WTC11 (cell line): ENCODE results near the gene CLCF1. TPM values are rescaled to one million over a fixed set of nuclear protein-coding genes. Genes with fewer than 3 reads are reported as not detected.
A peak's percentile ranks its signal among the peaks of the same experiment; 100 is the strongest.

ENCODE experiments used
- ATAC-seq: fragments of 200-7000 bp; cut with Tn5 transposase; 2 replicates; pipeline ENCODE4 v1.10.0; 2021; ENCODE audit warnings: mild to moderate bottlenecking, moderate library complexity
- CTCF ChIA-PET: fragments of 300-600 bp; sonication (Branson Sonifier 250); formaldehyde crosslinking; loops from one replicate; lab custom pipeline; 2021; ENCODE audit warnings: antibody characterized with exemption; lab: Charles Lee
- POLR2A ChIA-PET: fragments of 350-600 bp; sonication (Branson Sonifier 250); formaldehyde crosslinking; loops from one replicate; lab custom pipeline; 2021; ENCODE audit warnings: antibody characterized with exemption; lab: Charles Lee
- DNase-seq: peaks from one replicate; pipeline ENCODE4 v3.0.0; 2021; ENCODE audit warnings: low spot score
- H3K27ac Mint-ChIP-seq: 2 replicates; pipeline ENCODE4 v1.8.0; 2021; ENCODE audit warnings: mixed read lengths
- H3K27me3 Mint-ChIP-seq: 2 replicates; pipeline ENCODE4 v1.8.0; 2021; ENCODE audit warnings: low read depth, mild to moderate bottlenecking, moderate library complexity, mixed read lengths
- H3K36me3 Mint-ChIP-seq: 2 replicates; pipeline ENCODE4 v1.8.0; 2021; ENCODE audit warnings: mixed read lengths
- H3K4me1 Mint-ChIP-seq: 2 replicates; pipeline ENCODE4 v1.8.0; 2022; ENCODE audit warnings: mixed read lengths
- H3K4me3 Mint-ChIP-seq: 2 replicates; pipeline ENCODE4 v1.8.0; 2021; ENCODE audit warnings: mild to moderate bottlenecking, moderate library complexity, mixed read lengths
- H3K9me3 Mint-ChIP-seq: 2 replicates; pipeline ENCODE4 v1.8.0; 2021; ENCODE audit warnings: mixed read lengths
- CTCF ChIP-seq: fragments of 200-600 bp; IDR thresholded peaks from 2 replicates; pipeline ENCODE4 v1.8.0; 2022; ENCODE audit warnings: antibody characterized with exemption
- E2F1 ChIP-seq: sonication (generic); formaldehyde crosslinking; IDR thresholded peaks from 2 replicates; pipeline ENCODE4 v1.8.0; 2022; ENCODE audit warnings: mild to moderate bottlenecking, missing genetic modification reagents
- ELF4 ChIP-seq: sonication (generic); formaldehyde crosslinking; IDR thresholded peaks from 2 replicates; pipeline ENCODE4 v1.8.1; 2022; ENCODE audit warnings: low read depth, mild to moderate bottlenecking, moderate library complexity, missing genetic modification reagents
- EMX1 ChIP-seq: fragments of 250-450 bp; sonication (Bioruptor Pico); IDR thresholded peaks from 2 replicates; pipeline ENCODE4 v1.8.0; 2021; ENCODE audit warnings: mild to moderate bottlenecking
- ETV6 ChIP-seq: sonication (generic); formaldehyde crosslinking; IDR thresholded peaks from 2 replicates; pipeline ENCODE4 v1.8.1; 2022; ENCODE audit warnings: mild to moderate bottlenecking, missing genetic modification reagents
- GTF2I ChIP-seq: fragments of 250-450 bp; sonication (Bioruptor Pico); conservative IDR thresholded peaks from 2 replicates; pipeline ENCODE4 v1.4.0; 2021; ENCODE audit warnings: mild to moderate bottlenecking
- KAT7 ChIP-seq: sonication (generic); formaldehyde crosslinking; IDR thresholded peaks from 2 replicates; pipeline ENCODE4 v1.8.1; 2023; ENCODE audit warnings: missing genetic modification reagents, mild to moderate bottlenecking, borderline replicate concordance
- NR3C1 ChIP-seq: sonication (generic); formaldehyde crosslinking; conservative IDR thresholded peaks from 2 replicates; pipeline ENCODE4 v1.8.1; 2023; ENCODE audit warnings: low read depth, mild to moderate bottlenecking, missing genetic modification reagents
- STAT6 ChIP-seq: sonication (generic); formaldehyde crosslinking; conservative IDR thresholded peaks from 2 replicates; pipeline ENCODE4 v1.8.1; 2023; ENCODE audit warnings: mild to moderate bottlenecking, low read depth, missing genetic modification reagents, moderate library complexity
- ZNF121 ChIP-seq: sonication (generic); formaldehyde crosslinking; IDR thresholded peaks from 2 replicates; pipeline ENCODE4 v1.8.0; 2023; ENCODE audit warnings: missing genetic modification reagents
- ZNF416 ChIP-seq: fragments of 250-450 bp; sonication (Bioruptor Pico); IDR thresholded peaks from 2 replicates; pipeline ENCODE4 v1.9.0; 2021; ENCODE audit warnings: mild to moderate bottlenecking, inconsistent platforms
- ZSCAN18 ChIP-seq: fragments of 250-450 bp; sonication (Bioruptor Pico); IDR thresholded peaks from 2 replicates; pipeline ENCODE4 v2.1.2; 2022; ENCODE audit warnings: mild to moderate bottlenecking, moderate library complexity
- total RNA-seq: library from RNA; stranded (reverse); gene quantifications from 3 replicates; pipeline ENCODE4 v1.2.3, GENCODE V29; 2021

Gene CLCF1
- total RNA-seq, 1 experiment from 2014 or later: 0.92 TPM

- Mint-ChIP-seq H3K27me3 (peaks cover 52% of the 10 kb centered on the region), H3K9me3 (no peaks in the 10 kb centered on the region), H3K36me3 (no peaks in the 10 kb centered on the region), H3K27ac (no peak overlapping the region; the same call in 1 of the 2 replicates), H3K4me3 (no peak overlapping the region), H3K4me1 (peaks cover 17% of the 10 kb centered on the region)
- POLR2A ChIA-PET: interaction anchor here (0.7 to 1.5 kb wide), 3 partner anchors 8 to 54 kb away, joined by 3 to 8 read pairs (median 4); partner anchors contain the start of gene POLD4
- DNase-seq (peak; percentile 90), ATAC-seq (peak; percentile 85)
- CTCF ChIA-PET: interaction anchor here (0.6 to 25.7 kb wide), 43 partner anchors 9 to 916 kb away, joined by 3 to 842 read pairs (median 5); partner anchors contain the start of genes CLCF1, NUDT8, POLD4 and PPP1CA
- TF ChIP-seq ELF4 (CRISPR knock-in tag) (no peak), ETV6 (CRISPR knock-in tag) (0 out of 2 replicates have a peak, but pooled peaks have one; percentile 19), GTF2I (CRISPR knock-in tag) (no peak), STAT6 (CRISPR knock-in tag) (no peak), ZNF416 (CRISPR knock-in tag) (no peak), ZNF121 (0 out of 2 replicates have a peak, but pooled peaks have one; percentile 16), ZSCAN18 (CRISPR knock-in tag) (no peak), NR3C1 (no peak), CTCF (peak; percentile 90), EMX1 (CRISPR knock-in tag) (no peak)
These were observed 9.1 kb upstream of the CLCF1 start for GRCh38 chr11:67382276-67383136.

- DNase-seq (no peak), ATAC-seq (no peak)
- no peaks in the 10 kb centered on the region for H3K9me3 Mint-ChIP-seq
- ChIA-PET CTCF (interaction anchor here (0.6 to 25.7 kb wide), 27 partner anchors 8 to 626 kb away, joined by 3 to 842 read pairs (median 6); partner anchors contain the start of genes CLCF1, POLD4, PPP1CA and RAD9A), POLR2A (interaction anchor here (0.6 to 1.5 kb wide), 2 partner anchors 8 to 28 kb away, joined by 4 to 8 read pairs; partner anchors contain the start of gene POLD4)
- TF ChIP-seq E2F1 (CRISPR knock-in tag) (no peak), KAT7 (CRISPR knock-in tag) (no peak)
- peaks cover 63% of the 10 kb centered on the region for H3K27me3 Mint-ChIP-seq
- peaks cover 14% of the 10 kb centered on the region for H3K4me1 Mint-ChIP-seq
- H3K4me3 Mint-ChIP-seq: no peak overlapping the region
- no peaks in the 10 kb centered on the region for H3K36me3 Mint-ChIP-seq
- no peak overlapping the region for H3K27ac Mint-ChIP-seq
These were observed 8.0 kb upstream of the CLCF1 start for GRCh38 chr11:67381244-67381972.
